Astrocyte of the cerebellum (primary cell): ENCODE results near the gene EPOP.

Source experiments
- DNase-seq: peaks from one replicate; pipeline ENCODE4 v3.0.0-alpha.2; 2011; ENCODE audit warnings: low read depth
- H3K4me3 ChIP-seq: 2 replicates; pipeline ENCODE4 v1.5.1; 2011; ENCODE audit warnings: mild to moderate bottlenecking, low read depth, low read length, moderate library complexity
- in situ Hi-C: cut with HindIII; loops from 2 replicates; pipeline ENCODE4 v1.10.0; 2017; ENCODE audit warnings: low sequenced_read_pairs
- TF ChIP-seq, protein P1 (sequence below): IDR thresholded peaks from 2 replicates; pipeline ENCODE4 v1.5.1; 2012; ENCODE audit warnings: low read length, low read depth, moderate library complexity, mild to moderate bottlenecking; ENCODE audit errors: missing control alignments

The EPOP gene

DNA sequence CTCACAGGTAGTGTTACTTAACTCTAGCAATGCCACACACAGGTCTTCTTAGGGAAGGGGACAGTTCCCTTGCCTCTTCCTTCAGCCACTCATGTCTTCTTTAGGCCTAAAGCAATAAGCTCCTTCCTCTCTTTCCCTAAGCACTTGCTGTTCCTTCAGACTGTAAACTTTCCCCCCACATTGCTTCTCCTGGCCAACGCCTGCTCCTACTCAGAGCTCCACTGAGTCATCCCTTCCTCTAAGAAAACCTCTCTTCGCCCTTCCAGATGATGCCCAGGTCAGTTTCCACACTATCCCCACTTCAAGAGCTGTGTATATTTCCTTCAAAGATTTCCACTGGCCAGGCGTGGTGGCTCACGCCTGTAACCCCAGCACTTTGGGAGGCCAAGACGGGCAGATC, 12.5 kb upstream of the EPOP start:
- no peak overlapping the region for H3K4me3 ChIP-seq
- no peak for DNase-seq
- in situ Hi-C loops = no loop called here
- TF ChIP-seq, protein P1, sequence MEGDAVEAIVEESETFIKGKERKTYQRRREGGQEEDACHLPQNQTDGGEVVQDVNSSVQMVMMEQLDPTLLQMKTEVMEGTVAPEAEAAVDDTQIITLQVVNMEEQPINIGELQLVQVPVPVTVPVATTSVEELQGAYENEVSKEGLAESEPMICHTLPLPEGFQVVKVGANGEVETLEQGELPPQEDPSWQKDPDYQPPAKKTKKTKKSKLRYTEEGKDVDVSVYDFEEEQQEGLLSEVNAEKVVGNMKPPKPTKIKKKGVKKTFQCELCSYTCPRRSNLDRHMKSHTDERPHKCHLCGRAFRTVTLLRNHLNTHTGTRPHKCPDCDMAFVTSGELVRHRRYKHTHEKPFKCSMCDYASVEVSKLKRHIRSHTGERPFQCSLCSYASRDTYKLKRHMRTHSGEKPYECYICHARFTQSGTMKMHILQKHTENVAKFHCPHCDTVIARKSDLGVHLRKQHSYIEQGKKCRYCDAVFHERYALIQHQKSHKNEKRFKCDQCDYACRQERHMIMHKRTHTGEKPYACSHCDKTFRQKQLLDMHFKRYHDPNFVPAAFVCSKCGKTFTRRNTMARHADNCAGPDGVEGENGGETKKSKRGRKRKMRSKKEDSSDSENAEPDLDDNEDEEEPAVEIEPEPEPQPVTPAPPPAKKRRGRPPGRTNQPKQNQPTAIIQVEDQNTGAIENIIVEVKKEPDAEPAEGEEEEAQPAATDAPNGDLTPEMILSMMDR = no peak

DNA sequence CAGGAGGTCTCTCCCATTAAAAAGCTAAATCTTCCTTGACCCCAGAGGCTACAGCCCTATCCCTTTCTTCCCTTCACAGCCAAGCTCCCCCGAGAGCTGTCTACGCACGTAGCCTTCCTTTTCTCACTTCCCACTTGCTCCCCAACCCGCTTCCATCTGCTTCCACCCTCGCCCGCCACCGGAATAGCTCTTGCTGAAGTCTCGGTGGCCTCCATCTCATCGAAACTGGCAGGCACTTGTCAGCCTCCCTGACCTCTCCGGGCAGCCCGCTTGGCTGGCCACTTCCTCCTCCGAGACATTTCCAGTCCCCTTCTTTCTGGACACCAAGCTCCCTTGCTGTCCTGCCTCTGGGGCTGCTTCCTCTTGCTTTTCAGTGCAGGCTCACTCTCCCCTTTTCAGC, 10.7 kb upstream of the EPOP start:
- TF ChIP-seq, protein P1 = no peak

DNA sequence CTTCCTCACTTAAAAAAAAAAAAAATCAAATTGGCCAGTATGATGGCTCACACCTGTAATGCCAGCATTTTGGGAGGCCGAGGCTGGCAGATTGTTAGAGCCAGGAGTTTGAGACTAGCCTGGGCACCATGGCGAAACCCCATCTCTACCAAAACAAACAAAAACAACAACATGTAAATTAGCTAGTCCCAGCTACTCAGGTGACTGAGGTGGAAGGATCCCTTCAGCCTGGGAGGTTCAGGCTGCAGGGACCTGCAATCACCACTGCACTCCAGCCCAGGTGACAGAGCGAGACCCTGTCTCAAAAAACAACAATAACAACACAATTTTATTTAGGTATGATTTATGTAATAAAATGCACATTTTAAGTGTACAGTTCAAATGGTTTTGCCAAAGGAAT, 6.3 kb upstream of the EPOP start:
- in situ Hi-C loops = no loop called here
- no peak overlapping the region for H3K4me3 ChIP-seq
- TF ChIP-seq, protein P1 = no peak
- DNase-seq = no peak

More for the DNA sequence above, 10.7 kb upstream of the EPOP start:
- no peak overlapping the region for H3K4me3 ChIP-seq
- DNase-seq = no peak
- in situ Hi-C loops = no loop called here

DNA sequence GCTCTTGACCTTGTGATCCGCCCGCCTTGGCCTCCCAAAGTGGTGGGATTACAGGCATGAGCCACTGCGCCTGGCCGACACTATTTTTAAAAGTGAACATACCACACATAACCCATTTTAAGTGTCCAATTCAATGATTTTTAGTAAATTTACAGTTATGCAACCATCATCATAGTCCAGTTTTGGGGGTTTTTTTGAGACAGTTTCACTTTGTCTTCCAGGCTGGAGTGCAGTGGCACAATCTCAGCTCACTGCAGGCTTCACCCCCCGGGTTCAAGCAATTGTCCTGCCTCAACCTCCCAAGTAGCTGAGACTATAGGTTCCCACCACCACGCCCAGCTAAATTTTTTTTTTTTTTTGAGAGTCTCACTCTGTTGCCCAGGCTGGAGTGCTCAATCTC, 3.1 kb upstream of the EPOP start:
- no peak overlapping the region for H3K4me3 ChIP-seq
- no peak for DNase-seq
- in situ Hi-C loops = no loop called here
- TF ChIP-seq, protein P1 = no peak

DNA sequence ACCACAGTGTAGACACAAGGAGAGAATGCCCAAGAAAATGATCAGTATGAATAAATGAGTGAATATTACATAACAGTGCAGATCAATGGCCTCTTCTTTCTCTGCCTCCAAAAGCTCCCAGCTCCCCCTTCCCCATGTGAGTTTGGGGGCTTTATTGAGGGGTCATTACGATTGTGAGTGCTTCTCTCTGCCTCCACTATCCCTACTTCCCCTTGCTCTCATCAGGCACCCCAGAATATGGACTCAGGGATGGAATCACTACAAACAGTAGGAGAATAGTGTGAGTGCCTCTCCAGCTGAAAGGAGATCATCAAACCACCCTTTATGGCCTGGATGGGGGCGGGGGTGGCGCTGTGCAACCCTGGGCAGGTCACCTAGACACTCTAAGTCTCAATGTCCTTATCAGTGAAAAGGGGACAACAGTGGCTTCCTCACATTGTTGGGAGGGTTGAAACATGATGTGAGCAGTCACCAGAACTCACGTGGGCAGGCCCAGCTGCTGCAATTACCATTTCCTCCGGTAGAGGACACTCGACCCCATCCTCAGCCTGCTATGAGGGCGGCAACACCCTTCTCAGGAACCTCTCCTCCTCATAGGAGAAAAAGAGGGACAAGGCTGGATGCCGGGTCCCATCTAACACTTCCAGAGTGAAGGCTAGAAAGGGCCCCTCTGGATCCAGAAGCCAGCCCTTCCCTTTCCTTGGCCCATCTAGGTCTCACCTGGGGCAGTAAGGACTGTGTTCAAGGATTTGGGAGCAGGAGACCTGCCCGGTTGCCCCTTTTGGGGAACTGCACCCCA, 2.1 kb upstream of the EPOP start:
- DNase-seq = peak; percentile 59
- TF ChIP-seq, protein P1 = peak; percentile 94
- no peak overlapping the region for H3K4me3 ChIP-seq
- in situ Hi-C loops = no loop called here

DNA sequence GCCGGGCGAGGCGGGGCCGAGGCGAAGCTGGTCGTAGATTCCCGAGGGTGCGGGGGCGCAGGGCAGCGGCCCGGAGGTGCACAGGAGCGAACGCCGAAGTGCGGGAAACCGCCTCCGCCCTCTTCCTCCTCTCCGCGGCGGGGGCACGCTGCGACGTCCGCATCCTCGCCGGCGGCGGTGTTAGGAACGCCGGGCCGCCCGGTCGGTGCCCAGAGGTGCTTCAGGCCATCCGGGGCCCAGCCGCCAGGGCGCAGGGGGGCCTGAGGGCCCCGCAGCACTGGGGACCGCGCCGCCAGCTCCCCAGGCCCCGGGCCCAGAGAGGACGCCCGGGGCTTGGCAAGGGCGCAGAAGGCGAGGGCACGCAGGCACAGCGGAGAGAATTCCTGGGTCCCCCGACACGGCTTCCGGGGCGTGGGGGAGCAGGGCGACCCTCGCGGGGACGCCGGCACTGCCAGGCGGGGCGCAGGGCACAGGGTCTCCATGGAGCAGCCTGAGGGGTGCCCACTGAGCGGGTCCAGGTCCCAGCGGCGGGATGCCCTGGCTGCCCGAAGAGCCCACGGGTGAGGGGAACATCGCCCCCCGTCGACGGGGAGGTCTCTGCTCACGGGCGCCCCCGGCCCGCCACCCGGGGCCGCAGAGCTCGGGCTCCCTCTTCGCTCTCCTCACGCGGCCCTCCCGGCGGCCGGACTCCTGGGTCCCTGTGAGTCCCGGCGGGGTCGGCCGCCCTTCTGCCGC, 576 bp downstream of the EPOP start:
- peak overlapping the region; percentile 34 for H3K4me3 ChIP-seq
- in situ Hi-C loops = no loop called here
- TF ChIP-seq, protein P1 = no peak
- no peak for DNase-seq
